GM06990 (cell line): ENCODE results near the gene PBX1.

Experiments
- DNase-seq: peaks from one replicate; pipeline ENCODE4 v3.0.0-alpha.2; 2011; ENCODE audit not compliant: insufficient read length; ENCODE audit errors: extremely low read depth
- H3K27me3 ChIP-seq: replicated peaks from 2 replicates; pipeline ENCODE4 v1.6.0; 2011; ENCODE audit warnings: low read length; ENCODE audit not compliant: control insufficient read depth, insufficient read depth
- H3K36me3 ChIP-seq: 2 replicates; pipeline ENCODE4 v1.5.1; 2011; ENCODE audit warnings: low read length; ENCODE audit not compliant: control insufficient read depth, insufficient read depth
- H3K4me3 ChIP-seq: replicated peaks from 2 replicates; pipeline ENCODE4 v1.5.1; 2011; ENCODE audit warnings: low read depth, mild to moderate bottlenecking, control low read depth, low read length
- CTCF ChIP-seq: IDR thresholded peaks from 2 replicates; pipeline ENCODE4 v1.5.1; 2011; ENCODE audit warnings: low read length, control low read depth, mild to moderate bottlenecking, inconsistent platforms; ENCODE audit not compliant: insufficient read depth, poor library complexity, severe bottlenecking

PBX1 gene

DNA sequence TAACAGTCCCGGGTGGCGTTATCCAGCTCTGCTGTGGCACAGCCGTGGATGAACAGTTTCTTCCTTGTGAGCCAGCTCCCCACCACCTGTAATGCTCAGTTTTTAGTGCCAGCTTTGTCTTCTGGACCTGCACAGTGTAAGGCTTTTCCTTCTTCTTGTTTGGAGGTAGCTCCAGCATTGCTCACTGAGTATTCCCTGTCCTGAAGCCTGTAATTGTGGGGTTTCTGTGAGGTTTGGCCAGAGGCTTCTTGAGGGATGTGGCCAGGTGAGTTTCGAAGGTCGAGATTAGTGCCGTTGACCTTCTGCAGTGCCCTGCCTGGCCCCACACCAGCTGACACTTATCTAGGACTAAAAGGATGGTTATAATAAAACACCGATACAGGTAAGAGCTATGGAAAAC is 75.0 kb downstream of the PBX1 start:
- no peak for TF ChIP-seq CTCF
- no peak for DNase-seq
- Histone ChIP-seq H3K27me3 (no peaks in the 10 kb centered on the region), H3K4me3 (no peak overlapping the region), H3K36me3 (no peaks in the 10 kb centered on the region)

DNA sequence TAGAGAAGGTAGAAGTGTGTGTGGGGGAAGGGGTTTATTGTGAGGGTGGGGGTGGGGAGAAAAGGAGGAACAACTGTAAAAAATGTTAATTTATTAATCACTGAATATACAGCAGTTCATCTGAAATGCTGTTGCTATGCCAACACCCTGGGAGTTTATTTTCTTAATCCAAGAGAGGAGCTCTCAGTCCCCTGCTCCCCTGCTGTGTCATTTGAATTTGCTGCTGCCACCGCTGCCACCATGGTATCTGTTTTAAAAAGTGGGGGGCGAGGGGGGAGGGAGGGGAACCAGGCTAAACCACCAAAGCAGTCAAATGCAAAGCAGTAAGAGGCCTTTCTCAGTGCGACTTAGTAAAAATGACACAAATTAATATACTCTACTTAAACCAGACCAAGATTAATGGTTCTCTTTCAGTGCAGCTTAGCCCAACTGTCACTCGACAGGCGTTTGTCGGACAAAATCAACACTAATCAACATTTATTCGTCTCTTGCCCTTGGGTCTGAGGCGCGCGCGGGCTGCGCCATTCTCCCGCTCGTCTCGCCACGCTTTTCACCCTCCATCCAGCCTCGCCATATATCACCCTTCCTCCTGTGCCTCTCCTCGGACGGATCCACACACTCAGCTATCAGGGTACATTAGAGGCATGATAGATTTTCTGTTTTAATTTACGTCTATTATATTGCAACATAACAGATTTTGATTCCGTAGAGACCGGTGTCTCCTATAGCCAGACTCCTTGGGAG is 76.2 kb downstream of the PBX1 start:
- DNase-seq: no peak
- Histone ChIP-seq H3K36me3 (no peaks in the 10 kb centered on the region), H3K27me3 (no peaks in the 10 kb centered on the region), H3K4me3 (no peak overlapping the region)
- TF ChIP-seq CTCF: no peak

- DNase-seq: no peak
- no peak overlapping the region for H3K4me3 ChIP-seq
- no peak for TF ChIP-seq CTCF
These were observed 77.1 kb downstream of the PBX1 start for GRCh38 chr1:164635803-164636731.

DNA sequence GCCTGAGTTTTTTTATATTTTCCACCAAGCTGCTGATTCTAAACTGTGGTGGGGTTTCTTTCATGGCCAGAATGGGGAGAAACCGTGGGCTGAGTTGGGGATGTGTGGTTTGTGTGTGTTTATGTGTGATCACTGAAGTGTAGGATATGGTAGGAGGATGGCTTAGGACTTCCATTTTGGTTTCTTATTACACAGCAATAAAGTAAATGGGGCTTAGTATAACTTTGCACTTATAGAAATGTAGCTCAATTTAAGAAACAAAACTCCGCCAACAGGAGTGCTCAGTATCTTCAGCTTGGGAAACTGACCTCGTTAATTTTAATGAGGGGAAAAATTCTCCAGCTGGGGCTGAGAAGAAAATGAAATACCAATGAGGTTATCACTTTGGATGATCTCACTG is 77.8 kb downstream of the PBX1 start:
- no peaks in the 10 kb centered on the region for H3K36me3 ChIP-seq
- no peak for DNase-seq
- no peak overlapping the region for H3K4me3 ChIP-seq
- no peak for TF ChIP-seq CTCF
- H3K27me3 ChIP-seq: no peaks in the 10 kb centered on the region

More at GRCh38 chr1:164635803-164636731, 77.1 kb downstream of the PBX1 start:
- H3K27me3 ChIP-seq: no peaks in the 10 kb centered on the region
- no peaks in the 10 kb centered on the region for H3K36me3 ChIP-seq

DNA sequence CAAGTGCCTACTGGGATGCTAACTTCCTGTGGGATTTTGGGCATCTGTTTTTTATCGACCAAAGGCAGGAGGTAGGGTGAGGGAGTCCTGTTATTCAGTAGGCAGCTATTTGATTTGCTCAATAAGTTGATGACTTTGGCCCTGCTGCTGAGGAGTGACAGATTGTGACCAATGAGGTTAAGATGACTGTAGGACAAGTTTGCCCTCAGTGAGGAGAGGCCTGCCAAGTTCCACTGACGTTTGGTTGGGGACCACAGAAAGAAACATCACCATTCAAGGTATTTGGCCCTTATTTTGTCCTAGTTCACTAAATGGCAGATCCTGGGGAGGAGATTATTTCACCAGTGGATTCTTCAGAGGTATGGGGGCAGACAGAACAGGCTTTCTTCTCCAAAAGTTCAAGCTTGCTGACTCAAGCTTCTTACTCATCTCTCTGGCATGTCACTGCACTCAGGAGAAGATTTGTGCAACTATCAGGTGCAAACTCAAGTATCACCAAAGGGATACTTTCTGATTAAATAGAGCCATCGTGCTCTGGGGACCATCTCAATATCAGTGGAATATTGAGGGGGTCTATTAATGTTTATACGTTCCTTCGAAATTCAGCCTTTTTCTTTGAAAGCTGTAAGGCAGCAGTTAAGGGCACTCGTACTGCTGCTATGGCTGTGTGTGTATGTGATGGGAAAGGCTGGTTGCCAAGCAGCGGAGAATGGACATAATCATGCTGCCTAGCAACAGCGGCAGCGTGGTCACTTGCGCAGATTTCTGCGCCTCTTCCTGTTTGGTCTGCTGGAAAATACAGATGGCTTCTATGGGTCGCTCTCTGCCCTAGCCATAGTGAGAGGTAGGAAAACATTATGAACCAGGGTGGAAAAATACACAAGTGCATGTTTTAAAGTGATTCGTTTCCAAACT is 78.7 kb downstream of the PBX1 start:
- Histone ChIP-seq H3K36me3 (no peaks in the 10 kb centered on the region), H3K4me3 (no peak overlapping the region), H3K27me3 (no peaks in the 10 kb centered on the region)
- no peak for DNase-seq
- TF ChIP-seq CTCF: no peak
